GM19395 (cell line): Measurements from ENCODE around the gene OR51M1.
"Not testable (repeated sequence)": the region's sequence is repeated elsewhere in the genome, so short reads cannot be mapped to it uniquely, and the experiment has no call there.

Experiments used
- ATAC-seq: cut with Tn5 transposase; IDR thresholded peaks from one replicate; pipeline ENCODE4 v1.9.1; 2021; ENCODE audit warnings: mild to moderate bottlenecking, moderate library complexity; ENCODE audit not compliant: unreplicated experiment

Gene OR51M1, protein sequence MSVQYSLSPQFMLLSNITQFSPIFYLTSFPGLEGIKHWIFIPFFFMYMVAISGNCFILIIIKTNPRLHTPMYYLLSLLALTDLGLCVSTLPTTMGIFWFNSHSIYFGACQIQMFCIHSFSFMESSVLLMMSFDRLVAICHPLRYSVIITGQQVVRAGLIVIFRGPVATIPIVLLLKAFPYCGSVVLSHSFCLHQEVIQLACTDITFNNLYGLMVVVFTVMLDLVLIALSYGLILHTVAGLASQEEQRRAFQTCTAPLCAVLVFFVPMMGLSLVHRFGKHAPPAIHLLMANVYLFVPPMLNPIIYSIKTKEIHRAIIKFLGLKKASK

GRCh38 chr11:5383576-5383975 is at the start of gene OR51M1:
Gene OR51M1, plus strand, starts transcription at chr11:5383812. Its CDS starts 5,587 bp downstream, at chr11:5389399.
- ATAC-seq = no peak

- no peak for ATAC-seq
Observed at GRCh38 chr11:5335170-5335569, 48.4 kb upstream of the OR51M1 start.

GRCh38 chr11:5336331-5336730 is 47.3 kb upstream of the OR51M1 start:
- no peak for ATAC-seq

GRCh38 chr11:5337253-5337652 is 46.4 kb upstream of the OR51M1 start:
- not testable (repeated sequence) for ATAC-seq

DNA sequence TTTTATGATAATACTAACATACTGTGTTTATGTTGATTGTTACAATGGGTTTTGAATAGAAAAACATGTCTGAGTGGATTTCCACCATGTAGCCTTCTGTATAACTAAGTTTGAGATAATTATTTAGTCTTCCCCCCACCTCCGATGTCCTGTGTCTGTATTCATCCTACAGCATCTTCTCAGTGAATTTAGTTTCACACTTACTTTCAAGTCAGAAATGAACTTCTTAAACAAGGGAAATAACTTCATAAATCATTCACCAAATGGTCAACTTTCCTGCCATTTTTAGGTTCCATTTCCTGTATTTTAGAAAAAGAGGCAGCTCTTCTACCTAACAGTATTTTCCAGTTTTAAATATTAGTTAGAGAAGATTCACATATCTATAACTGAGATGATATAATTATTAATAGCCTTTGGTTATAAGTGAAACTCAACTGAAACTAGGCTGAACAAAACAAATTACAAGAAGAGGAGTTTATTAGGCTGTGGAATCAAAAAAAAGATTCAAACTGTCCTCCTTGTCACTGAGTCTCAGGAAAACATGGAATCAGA is 43.8 kb upstream of the OR51M1 start:
- ATAC-seq = peak; percentile 82

DNA sequence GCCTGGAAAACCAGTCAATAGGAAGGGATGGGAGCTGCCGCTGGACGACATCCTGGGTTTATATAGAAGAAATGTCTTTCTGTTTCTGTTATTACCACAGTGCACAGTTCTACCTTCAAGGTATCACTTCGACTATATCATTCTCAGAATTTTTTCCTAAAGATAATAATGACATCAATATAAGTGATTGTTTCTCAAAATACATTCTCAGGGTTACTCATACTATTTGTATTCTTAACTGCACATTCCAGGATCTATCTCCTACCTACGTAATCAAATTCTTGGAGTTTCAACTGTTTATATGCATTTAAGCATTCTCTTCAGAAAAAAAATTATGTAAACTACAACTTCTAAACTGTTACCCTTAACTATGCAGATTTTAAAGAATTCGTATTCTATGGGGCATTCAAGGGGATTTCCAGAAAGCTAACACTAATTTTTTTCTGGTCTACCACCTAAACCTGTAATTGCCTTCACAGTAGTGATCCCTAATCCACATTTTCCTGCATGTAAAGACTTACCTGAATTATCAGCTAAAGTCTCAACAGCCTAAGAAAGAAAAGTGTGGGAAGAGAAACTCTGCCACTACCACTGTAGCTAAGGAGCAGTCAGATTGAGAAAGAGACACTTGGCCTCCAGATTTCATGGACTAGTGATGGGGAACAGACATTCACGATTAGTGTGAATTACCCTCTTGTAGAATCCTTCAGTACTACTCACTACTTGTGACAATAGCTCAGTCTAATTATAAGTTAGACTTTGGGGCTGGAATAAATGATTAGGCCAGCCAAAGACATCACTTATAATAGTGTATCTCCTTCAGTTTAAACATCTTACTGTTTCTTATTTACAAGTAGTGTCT is 39.9 kb upstream of the OR51M1 start, which contains the start of gene OR51B5:
OR51B5 (minus strand) TSS at position 51 of the 862 bp plus-strand sequence; CDS start at position 51, 0 bp downstream.
- no peak for ATAC-seq

GRCh38 chr11:5345831-5346230 is 37.8 kb upstream of the OR51M1 start:
- no peak for ATAC-seq

- no peak for ATAC-seq
Observed at GRCh38 chr11:5348551-5349194, 34.9 kb upstream of the OR51M1 start.

GRCh38 chr11:5349550-5349949 is 34.1 kb upstream of the OR51M1 start:
- ATAC-seq = no peak

- no peak for ATAC-seq
Observed at GRCh38 chr11:5351208-5351607, 32.4 kb upstream of the OR51M1 start, which contains the start of gene OR51B6. Gene OR51B6, plus strand, starts transcription at chr11:5351508. Its CDS starts 0 bp downstream, at chr11:5351508.

DNA sequence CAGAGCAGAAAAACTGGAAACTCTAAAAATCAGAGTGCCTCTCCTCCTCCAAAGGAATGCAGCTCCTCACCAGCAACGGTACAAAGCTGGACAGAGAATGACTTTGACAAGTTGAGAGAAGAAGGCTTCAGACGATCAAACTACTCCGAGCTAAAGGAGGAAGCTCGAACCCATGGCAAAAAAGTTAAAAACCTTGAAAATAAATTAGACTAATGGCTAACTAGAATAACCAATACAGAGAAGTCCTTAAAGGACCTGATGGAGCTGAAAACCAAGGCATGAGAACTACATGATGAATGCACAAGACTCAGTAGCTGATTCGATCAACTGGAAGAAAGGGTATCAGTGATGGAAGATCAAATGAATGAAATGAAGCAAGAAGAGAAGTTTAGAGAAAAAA is 27.6 kb upstream of the OR51M1 start:
- ATAC-seq = not testable (repeated sequence)

- ATAC-seq = no peak
Observed at GRCh38 chr11:5362017-5362625, 21.5 kb upstream of the OR51M1 start.

DNA sequence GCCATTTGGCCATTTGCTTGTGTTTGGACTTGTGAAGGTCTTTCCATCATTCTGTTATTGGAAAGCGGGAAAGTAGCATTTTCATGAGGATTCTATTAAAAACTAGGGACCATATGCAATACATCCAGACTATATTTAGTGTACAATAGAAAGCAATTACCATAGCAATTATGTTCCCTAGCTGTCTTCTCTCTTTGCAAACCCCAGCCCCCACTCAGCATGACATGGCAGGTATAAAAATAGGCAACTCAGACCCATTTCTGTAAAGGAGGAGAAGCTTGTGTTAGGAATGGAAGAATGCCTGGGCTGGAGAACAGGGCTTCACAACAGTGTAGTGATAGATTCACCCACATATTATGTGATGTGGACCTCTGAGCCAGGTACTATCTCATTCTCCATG is 19.9 kb upstream of the OR51M1 start:
- ATAC-seq = no peak

DNA sequence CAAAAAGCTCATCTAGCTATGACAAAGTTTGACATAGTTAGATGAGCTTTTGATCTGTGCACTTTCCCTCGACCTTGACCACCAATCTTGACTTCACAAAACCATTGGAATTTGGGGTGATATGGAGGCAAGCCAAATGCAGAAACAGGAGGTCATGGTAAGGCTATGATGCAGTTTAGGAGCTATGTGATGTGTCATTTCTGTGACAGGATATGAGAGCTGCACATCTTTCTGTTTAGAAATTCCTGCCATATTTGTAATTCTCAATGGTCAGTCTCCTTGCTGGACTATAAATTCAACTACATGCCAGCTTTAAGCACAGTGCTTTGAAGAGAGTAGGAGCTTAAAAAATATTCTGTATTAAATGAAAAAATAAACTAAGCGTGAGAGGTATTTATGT is 19.4 kb upstream of the OR51M1 start:
- ATAC-seq = no peak

- ATAC-seq = not testable (repeated sequence)
Observed at GRCh38 chr11:5366365-5366764, 17.2 kb upstream of the OR51M1 start.

- no peak for ATAC-seq
Observed at GRCh38 chr11:5366856-5367255, 16.8 kb upstream of the OR51M1 start.

- ATAC-seq = no peak
Observed at GRCh38 chr11:5367448-5368074, 16.1 kb upstream of the OR51M1 start.

DNA sequence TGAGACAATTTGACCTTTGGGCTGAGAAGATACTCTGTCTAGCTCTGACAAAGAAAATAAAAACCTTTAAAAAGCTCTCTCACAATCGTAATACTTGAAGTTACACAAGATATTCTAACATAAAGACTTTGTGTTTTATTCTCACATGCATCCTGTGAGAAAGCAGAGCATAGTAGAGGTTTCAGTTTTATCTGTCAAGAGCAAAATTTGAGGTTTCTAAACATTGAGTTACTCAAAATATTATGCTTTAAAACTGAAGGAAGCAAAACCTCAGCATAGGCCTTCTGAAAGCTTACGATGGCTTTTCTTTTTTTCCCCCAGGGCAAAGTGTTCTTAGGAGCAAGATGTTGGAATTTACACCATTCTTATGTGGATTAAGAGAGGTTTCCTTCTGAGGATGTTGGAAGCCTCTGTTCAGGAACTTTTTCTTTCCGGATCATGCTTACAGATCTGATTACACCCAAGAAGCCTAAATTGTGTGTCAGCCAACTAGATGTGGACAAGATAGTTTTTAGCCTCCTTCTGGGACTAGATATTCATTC is 15.0 kb upstream of the OR51M1 start:
- peak; percentile 70 for ATAC-seq

DNA sequence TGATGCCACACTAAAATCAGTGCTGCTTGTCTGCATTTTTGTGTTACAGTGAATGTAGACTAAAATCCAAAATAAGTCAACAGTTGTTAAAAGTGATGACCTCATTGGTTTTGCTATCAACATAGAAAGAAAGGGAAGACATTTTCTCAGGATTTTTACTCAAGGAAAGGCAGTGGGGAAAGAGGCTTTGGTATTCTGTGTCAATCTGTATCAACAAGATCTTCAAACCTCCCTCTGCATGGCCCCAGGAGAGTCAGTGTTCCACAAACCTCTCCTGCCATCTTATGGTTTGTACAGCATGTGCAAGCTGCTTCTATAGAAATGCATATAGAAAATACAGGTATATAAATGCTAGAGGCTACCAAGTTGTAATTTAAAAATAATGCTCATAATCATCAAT is 13.8 kb upstream of the OR51M1 start:
- peak; percentile 47 for ATAC-seq
